K562 (cell line): ENCODE results near the gene TMEM204. TPM values are rescaled to one million over a fixed set of nuclear protein-coding genes. Genes with fewer than 3 reads are reported as not detected.
A peak's percentile ranks its signal among the peaks of the same experiment; 100 is the strongest.

Experiments
- ELF4 ChIP-seq: fragments of 450-650 bp; formaldehyde crosslinking; IDR thresholded peaks from 2 replicates; pipeline ENCODE4 v1.4.0; 2022; ENCODE audit warnings: missing genetic modification characterization
- FOXP1 ChIP-seq: sonication (generic); formaldehyde crosslinking; IDR thresholded peaks from 2 replicates; pipeline ENCODE4 v1.8.0; 2022; ENCODE audit warnings: mild to moderate bottlenecking, missing genetic modification reagents
- NCOR1 ChIP-seq: fragments of 450-650 bp; IDR thresholded peaks from 2 replicates; pipeline ENCODE4 v1.6.1; 2016; ENCODE audit warnings: mild to moderate bottlenecking, moderate library complexity
- RAD21 ChIP-seq, 2 experiments: fragments of 250-450 bp in 1 of 2; fragments of 450-650 bp in 1 of 2; sonication (Bioruptor Pico) in 1 of 2; formaldehyde crosslinking in 1 of 2; IDR thresholded peaks in 1 of 2; conservative IDR thresholded peaks in 1 of 2; 2 replicates each; pipeline versions ENCODE4 v1.4.0 to v1.8.0; 2020 to 2022; ENCODE audit warnings: mild to moderate bottlenecking in 2 of 2, moderate library complexity in 1 of 2
- STAT5B ChIP-seq: fragments of 250-450 bp; sonication (Bioruptor Pico); IDR thresholded peaks from 2 replicates; pipeline ENCODE4 v1.8.0; 2021; ENCODE audit warnings: mild to moderate bottlenecking, inconsistent platforms
- TAF1 ChIP-seq: IDR thresholded peaks from 2 replicates; pipeline ENCODE4 v1.6.1; 2011; ENCODE audit warnings: mild to moderate bottlenecking, low read length, moderate library complexity; ENCODE audit not compliant: insufficient read depth, control insufficient read depth, severe bottlenecking; ENCODE audit errors: extremely low read depth
- XRCC3 ChIP-seq: fragments of 450-650 bp; IDR thresholded peaks from 2 replicates; pipeline ENCODE4 v1.6.1; 2017; ENCODE audit warnings: mild to moderate bottlenecking, moderate library complexity
- ZNF551 ChIP-seq: fragments of 250-450 bp; sonication (Bioruptor Pico); IDR thresholded peaks from 2 replicates; pipeline ENCODE4 v1.5.0; 2021; ENCODE audit warnings: mild to moderate bottlenecking, moderate library complexity
- polyA plus RNA-seq, 8 experiments: library from polyadenylated mRNA; depleted of rRNA in 4 of 8; stranded (reverse) in 5 of 8; unstranded in 3 of 8; fragments of >200 nt; fragmentation: Nextera tagmentation in 2 of 8; fragmentation: Illumina TruSeq in 1 of 8; extraction: Ambion mirVana in 2 of 8; extraction: Trizol in 1 of 8; gene quantifications; 2 replicates each; pipeline versions ENCODE4 v1.2.1 to v1.2.3, GENCODE V29; 2011 to 2014; ENCODE audit warnings: inconsistent platforms in 1 of 8, missing spikeins in 1 of 8
- total RNA-seq, 7 experiments: library from RNA; depleted of rRNA in 6 of 7; stranded (reverse); fragments of >200 nt in 6 of 7; fragmentation: Illumina TruSeq in 2 of 7; extraction: Trizol in 2 of 7; gene quantifications; 2 replicates each; pipeline versions ENCODE4 v1.2.1 to v1.2.3, GENCODE V29; 2011 to 2021; ENCODE audit warnings: low replicate concordance in 1 of 7
- TF ChIP-seq, protein P1 (sequence below), 2 experiments: fragments of 450-650 bp in 1 of 2; sonication (generic) in 1 of 2; formaldehyde crosslinking in 1 of 2; IDR thresholded peaks; 2 replicates each; pipeline versions ENCODE4 v1.7.1 to v1.9.0; 2016 to 2022; ENCODE audit warnings: inconsistent platforms in 1 of 2, mild to moderate bottlenecking in 1 of 2, missing genetic modification reagents in 1 of 2
- TF ChIP-seq, protein P2 (sequence below): fragments of 250-450 bp; sonication (Bioruptor Pico); IDR thresholded peaks from 2 replicates; pipeline ENCODE4 v1.5.0; 2020; ENCODE audit warnings: mild to moderate bottlenecking, borderline replicate concordance
- TF ChIP-seq, protein P3 (sequence below), 3 experiments: IDR thresholded peaks in 2 of 3; conservative IDR thresholded peaks in 1 of 3; 2 replicates each; pipeline ENCODE4 v1.5.1; 2011 to 2012; ENCODE audit warnings: low read length in 3 of 3, mild to moderate bottlenecking in 3 of 3, control low read depth in 2 of 3, improper control_type of control experiment in 1 of 3, inconsistent platforms in 1 of 3, low read depth in 1 of 3, mixed read lengths in 1 of 3, moderate library complexity in 1 of 3; ENCODE audit not compliant: insufficient read depth in 2 of 3
- TF ChIP-seq, protein P4 (sequence below): fragments of 450-650 bp; formaldehyde crosslinking; IDR thresholded peaks from 2 replicates; pipeline ENCODE4 v1.4.0; 2020; ENCODE audit warnings: mild to moderate bottlenecking, moderate library complexity

The TMEM204 gene
- total and polyA plus RNA-seq, 9 of the 15 experiments (the other 6 are each of a cell fraction or from before 2014, with no cell fraction given), result 0.04 to 0.18 TPM; not detected in 7

DNA sequence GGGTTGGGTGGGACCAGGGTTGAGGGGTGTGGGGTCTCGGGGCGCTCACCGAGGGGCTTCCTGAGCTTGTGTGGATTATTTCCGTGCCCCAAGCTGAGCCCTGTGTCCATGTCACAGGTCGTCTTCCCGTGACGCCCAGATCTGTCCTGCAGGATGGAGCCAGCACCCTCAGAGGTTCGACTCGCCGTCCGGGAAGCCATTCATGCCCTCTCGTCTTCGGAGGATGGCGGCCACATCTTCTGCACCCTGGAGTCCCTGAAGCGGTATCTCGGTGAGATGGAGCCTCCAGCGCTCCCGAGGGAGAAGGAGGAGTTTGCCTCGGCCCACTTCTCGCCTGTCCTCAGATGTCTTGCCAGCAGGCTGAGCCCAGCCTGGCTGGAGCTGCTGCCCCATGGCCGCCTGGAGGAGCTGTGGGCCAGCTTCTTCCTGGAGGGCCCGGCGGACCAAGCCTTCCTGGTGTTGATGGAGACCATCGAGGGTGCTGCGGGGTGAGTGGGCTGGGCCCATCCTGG is 39.3 kb upstream of the TMEM204 start (continued):
- TF ChIP-seq, protein P1, sequence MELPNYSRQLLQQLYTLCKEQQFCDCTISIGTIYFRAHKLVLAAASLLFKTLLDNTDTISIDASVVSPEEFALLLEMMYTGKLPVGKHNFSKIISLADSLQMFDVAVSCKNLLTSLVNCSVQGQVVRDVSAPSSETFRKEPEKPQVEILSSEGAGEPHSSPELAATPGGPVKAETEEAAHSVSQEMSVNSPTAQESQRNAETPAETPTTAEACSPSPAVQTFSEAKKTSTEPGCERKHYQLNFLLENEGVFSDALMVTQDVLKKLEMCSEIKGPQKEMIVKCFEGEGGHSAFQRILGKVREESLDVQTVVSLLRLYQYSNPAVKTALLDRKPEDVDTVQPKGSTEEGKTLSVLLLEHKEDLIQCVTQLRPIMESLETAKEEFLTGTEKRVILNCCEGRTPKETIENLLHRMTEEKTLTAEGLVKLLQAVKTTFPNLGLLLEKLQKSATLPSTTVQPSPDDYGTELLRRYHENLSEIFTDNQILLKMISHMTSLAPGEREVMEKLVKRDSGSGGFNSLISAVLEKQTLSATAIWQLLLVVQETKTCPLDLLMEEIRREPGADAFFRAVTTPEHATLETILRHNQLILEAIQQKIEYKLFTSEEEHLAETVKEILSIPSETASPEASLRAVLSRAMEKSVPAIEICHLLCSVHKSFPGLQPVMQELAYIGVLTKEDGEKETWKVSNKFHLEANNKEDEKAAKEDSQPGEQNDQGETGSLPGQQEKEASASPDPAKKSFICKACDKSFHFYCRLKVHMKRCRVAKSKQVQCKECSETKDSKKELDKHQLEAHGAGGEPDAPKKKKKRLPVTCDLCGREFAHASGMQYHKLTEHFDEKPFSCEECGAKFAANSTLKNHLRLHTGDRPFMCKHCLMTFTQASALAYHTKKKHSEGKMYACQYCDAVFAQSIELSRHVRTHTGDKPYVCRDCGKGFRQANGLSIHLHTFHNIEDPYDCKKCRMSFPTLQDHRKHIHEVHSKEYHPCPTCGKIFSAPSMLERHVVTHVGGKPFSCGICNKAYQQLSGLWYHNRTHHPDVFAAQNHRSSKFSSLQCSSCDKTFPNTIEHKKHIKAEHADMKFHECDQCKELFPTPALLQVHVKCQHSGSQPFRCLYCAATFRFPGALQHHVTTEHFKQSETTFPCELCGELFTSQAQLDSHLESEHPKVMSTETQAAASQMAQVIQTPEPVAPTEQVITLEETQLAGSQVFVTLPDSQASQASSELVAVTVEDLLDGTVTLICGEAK (IDR thresholded peaks at IDR 0.05), result no peak
- TF ChIP-seq, protein P1 (CRISPR knock-in tag; IDR thresholded peaks at IDR 0.05), result no peak
- TF ChIP-seq TAF1 (peak; percentile 19), STAT5B (CRISPR knock-in tag) (no peak), NCOR1 (no peak), ELF4 (CRISPR knock-in tag) (no peak), ZNF551 (CRISPR knock-in tag) (no peak), XRCC3 (no peak), FOXP1 (CRISPR knock-in tag) (0 out of 2 replicates have a peak, but pooled peaks have one; percentile 60), RAD21 (CRISPR knock-in tag; conservative IDR thresholded peaks at IDR 0.05 in 1 of 2, IDR thresholded peaks at IDR 0.05 in 1 of 2) (peak; percentile 46 to 70)
- TF ChIP-seq, protein P2, sequence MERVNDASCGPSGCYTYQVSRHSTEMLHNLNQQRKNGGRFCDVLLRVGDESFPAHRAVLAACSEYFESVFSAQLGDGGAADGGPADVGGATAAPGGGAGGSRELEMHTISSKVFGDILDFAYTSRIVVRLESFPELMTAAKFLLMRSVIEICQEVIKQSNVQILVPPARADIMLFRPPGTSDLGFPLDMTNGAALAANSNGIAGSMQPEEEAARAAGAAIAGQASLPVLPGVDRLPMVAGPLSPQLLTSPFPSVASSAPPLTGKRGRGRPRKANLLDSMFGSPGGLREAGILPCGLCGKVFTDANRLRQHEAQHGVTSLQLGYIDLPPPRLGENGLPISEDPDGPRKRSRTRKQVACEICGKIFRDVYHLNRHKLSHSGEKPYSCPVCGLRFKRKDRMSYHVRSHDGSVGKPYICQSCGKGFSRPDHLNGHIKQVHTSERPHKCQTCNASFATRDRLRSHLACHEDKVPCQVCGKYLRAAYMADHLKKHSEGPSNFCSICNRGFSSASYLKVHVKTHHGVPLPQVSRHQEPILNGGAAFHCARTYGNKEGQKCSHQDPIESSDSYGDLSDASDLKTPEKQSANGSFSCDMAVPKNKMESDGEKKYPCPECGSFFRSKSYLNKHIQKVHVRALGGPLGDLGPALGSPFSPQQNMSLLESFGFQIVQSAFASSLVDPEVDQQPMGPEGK (CRISPR knock-in tag), result no peak
- TF ChIP-seq, protein P3, sequence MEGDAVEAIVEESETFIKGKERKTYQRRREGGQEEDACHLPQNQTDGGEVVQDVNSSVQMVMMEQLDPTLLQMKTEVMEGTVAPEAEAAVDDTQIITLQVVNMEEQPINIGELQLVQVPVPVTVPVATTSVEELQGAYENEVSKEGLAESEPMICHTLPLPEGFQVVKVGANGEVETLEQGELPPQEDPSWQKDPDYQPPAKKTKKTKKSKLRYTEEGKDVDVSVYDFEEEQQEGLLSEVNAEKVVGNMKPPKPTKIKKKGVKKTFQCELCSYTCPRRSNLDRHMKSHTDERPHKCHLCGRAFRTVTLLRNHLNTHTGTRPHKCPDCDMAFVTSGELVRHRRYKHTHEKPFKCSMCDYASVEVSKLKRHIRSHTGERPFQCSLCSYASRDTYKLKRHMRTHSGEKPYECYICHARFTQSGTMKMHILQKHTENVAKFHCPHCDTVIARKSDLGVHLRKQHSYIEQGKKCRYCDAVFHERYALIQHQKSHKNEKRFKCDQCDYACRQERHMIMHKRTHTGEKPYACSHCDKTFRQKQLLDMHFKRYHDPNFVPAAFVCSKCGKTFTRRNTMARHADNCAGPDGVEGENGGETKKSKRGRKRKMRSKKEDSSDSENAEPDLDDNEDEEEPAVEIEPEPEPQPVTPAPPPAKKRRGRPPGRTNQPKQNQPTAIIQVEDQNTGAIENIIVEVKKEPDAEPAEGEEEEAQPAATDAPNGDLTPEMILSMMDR (IDR thresholded peaks at IDR 0.05 in 2 of 3, conservative IDR thresholded peaks at IDR 0.05 in 1 of 3; ENCODE audit: insufficient read depth in 2 of 3, low read depth in 1 of 3, low read length in 3 of 3), result peak; percentile 60 to 68 (median 63)
- TF ChIP-seq, protein P4, sequence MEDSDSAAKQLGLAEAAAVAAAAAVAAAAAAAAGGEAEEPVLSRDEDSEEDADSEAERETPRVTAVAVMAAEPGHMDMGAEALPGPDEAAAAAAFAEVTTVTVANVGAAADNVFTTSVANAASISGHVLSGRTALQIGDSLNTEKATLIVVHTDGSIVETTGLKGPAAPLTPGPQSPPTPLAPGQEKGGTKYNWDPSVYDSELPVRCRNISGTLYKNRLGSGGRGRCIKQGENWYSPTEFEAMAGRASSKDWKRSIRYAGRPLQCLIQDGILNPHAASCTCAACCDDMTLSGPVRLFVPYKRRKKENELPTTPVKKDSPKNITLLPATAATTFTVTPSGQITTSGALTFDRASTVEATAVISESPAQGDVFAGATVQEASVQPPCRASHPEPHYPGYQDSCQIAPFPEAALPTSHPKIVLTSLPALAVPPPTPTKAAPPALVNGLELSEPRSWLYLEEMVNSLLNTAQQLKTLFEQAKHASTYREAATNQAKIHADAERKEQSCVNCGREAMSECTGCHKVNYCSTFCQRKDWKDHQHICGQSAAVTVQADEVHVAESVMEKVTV, result 0 out of 2 replicates have a peak, but pooled peaks have one; percentile 32
